ENCODE results near the gene UBE2V1.
A peak's percentile ranks its signal among the peaks of the same experiment; 100 is the strongest.

The UBE2V1 gene

GRCh38 chr20:50043573-50044352 lies 69.2 kb downstream of the UBE2V1 start:
- no CpG with 5 or more reads among the region's 22 CpGs for WGBS, 2 donors (ENCODE audit: extremely low coverage in 2 of 2, insufficient read length in 2 of 2, insufficient replicate concordance in 1 of 2)
- DNase-seq (ENCODE audit: low spot score), result no peak
- Histone ChIP-seq H2AK5ac (ENCODE audit: low read depth, low read length) (peak overlapping the region; percentile 77), H3K23ac (ENCODE audit: low read depth, low read length, poor library complexity) (no peak overlapping the region), H2BK5ac (ENCODE audit: low read length) (no peak overlapping the region), H3K18ac (ENCODE audit: low read length) (peak overlapping the region; percentile 59), H3K79me1 (ENCODE audit: low read depth, low read length) (no peaks in the 10 kb centered on the region), H4K8ac (ENCODE audit: low read depth, low read length) (no peak overlapping the region), H3K9ac (ENCODE audit: low read depth, low read length, poor library complexity) (peak overlapping the region; percentile 16), H4K91ac (ENCODE audit: low read depth, low read length, poor library complexity) (no peak overlapping the region), H3K36me3 (replicated peaks in 1 of 2; ENCODE audit: control insufficient read depth in 2 of 2, insufficient read depth in 2 of 2, low read length in 2 of 2) (no peaks in the 10 kb centered on the region), H2BK12ac (ENCODE audit: low read length) (peak overlapping the region; percentile 52), H3K27ac (replicated peaks; ENCODE audit: low read length) (no peak overlapping the region), H3K4me1 (ENCODE audit: control insufficient read depth in 2 of 2, insufficient read depth in 1 of 2, low read depth in 1 of 2, low read length in 2 of 2) (peaks cover 5 to 10% of the 10 kb centered on the region in 2 donors), H3K27me3 (ENCODE audit: control insufficient read depth in 3 of 3, insufficient read depth in 3 of 3, low read depth in 1 of 3, low read length in 3 of 3) (no peaks in the 10 kb centered on the region), H3K4ac (ENCODE audit: low read length) (no peak overlapping the region), H2BK120ac (ENCODE audit: low read depth, low read length) (no peak overlapping the region), H3K4me3 (ENCODE audit: low read length in 2 of 2) (no peak overlapping the region), H2AFZ (ENCODE audit: low read length) (peak overlapping the region; percentile 0), H3K4me2 (ENCODE audit: insufficient read depth, low read length, poor library complexity, severe bottlenecking) (no peak overlapping the region), H3K9me3 (replicated peaks in 1 of 2; ENCODE audit: control insufficient read depth in 2 of 2, insufficient read depth in 1 of 2, low read depth in 1 of 2, low read length in 2 of 2) (no peaks in the 10 kb centered on the region), H3K14ac (ENCODE audit: low read length) (no peak overlapping the region), H2BK15ac (ENCODE audit: low read length) (peak overlapping the region; percentile 80)

DNA sequence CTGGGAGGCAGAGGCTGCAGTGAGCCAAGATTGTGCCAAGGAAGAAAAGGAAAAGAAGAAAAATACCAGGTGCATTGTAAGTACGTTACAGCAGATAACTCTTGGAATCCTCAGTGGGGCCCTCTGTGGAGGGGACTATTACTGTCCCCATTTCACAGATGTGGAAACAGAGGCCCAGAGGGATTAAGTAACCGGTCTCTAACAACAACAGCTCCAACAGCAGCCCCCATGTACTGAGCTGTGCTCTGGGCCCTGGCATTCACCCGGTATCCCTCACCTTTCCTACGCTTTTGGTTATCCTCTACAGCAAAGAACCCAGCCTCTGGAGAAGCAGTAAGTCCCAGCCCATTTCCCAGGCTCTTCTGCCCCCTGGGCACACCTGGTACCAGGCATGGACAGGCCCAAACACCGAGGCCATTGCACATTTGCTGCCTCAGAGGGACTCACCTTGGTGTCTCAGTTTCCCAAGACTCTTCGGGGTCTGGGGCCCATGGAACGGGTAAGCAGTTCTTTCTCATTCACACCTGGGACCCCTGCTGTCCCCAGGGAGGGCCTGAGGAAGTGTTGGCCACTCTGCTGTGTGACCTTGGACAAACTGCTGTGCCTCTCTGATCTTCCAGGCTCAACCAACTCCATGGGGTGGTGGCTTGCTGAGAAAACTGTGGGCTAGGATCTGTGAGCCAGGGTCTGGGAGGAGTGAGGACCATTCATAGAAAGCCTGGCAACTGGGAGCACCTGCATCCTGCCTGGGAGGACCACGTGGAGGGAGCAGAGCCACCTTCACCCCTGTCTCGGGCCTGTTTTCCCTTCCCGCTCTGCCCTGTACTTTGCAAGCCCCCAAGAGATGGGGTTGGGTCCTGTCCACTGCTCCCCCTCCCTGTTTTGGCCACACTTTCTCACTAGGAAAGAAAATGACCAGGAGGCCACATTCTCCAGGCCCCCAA lies 70.3 kb downstream of the UBE2V1 start:
- H3K27ac ChIP-seq (replicated peaks; ENCODE audit: low read length), result no peak overlapping the region
- WGBS, 2 donors (ENCODE audit: extremely low coverage in 2 of 2, insufficient read length in 2 of 2, insufficient replicate concordance in 1 of 2), result no CpG with 5 or more reads among the region's 10 CpGs
- peak overlapping the region; percentile 85 for H3K18ac ChIP-seq (ENCODE audit: low read length)
- H3K27me3 ChIP-seq (ENCODE audit: control insufficient read depth in 3 of 3, insufficient read depth in 3 of 3, low read depth in 1 of 3, low read length in 3 of 3), result no peaks in the 10 kb centered on the region
- H2AK5ac ChIP-seq (ENCODE audit: low read depth, low read length), result peak overlapping the region; percentile 93
- H3K23ac ChIP-seq (ENCODE audit: low read depth, low read length, poor library complexity), result peak overlapping the region; percentile 6
- H2BK12ac ChIP-seq (ENCODE audit: low read length), result no peak overlapping the region
- no peak overlapping the region for H3K9ac ChIP-seq (ENCODE audit: low read depth, low read length, poor library complexity)
- H2BK120ac ChIP-seq (ENCODE audit: low read depth, low read length), result peak overlapping the region; percentile 41
- H3K9me3 ChIP-seq (replicated peaks in 1 of 2; ENCODE audit: control insufficient read depth in 2 of 2, insufficient read depth in 1 of 2, low read depth in 1 of 2, low read length in 2 of 2), result no peaks in the 10 kb centered on the region
- H3K4me3 ChIP-seq (ENCODE audit: low read length in 2 of 2), result peak overlapping the region in 1 of 2 donors; percentile 32
- H2BK5ac ChIP-seq (ENCODE audit: low read length), result no peak overlapping the region
- no peaks in the 10 kb centered on the region for H3K36me3 ChIP-seq (replicated peaks in 1 of 2; ENCODE audit: control insufficient read depth in 2 of 2, insufficient read depth in 2 of 2, low read length in 2 of 2)
- H3K4me1 ChIP-seq (ENCODE audit: control insufficient read depth in 2 of 2, insufficient read depth in 1 of 2, low read depth in 1 of 2, low read length in 2 of 2), result peaks cover 11 to 13% of the 10 kb centered on the region in 2 donors
- H3K79me1 ChIP-seq (ENCODE audit: low read depth, low read length), result no peaks in the 10 kb centered on the region
- no peak overlapping the region for H3K4ac ChIP-seq (ENCODE audit: low read length)
- no peak overlapping the region for H4K91ac ChIP-seq (ENCODE audit: low read depth, low read length, poor library complexity)
- H3K14ac ChIP-seq (ENCODE audit: low read length), result peak overlapping the region; percentile 9
- peak overlapping the region; percentile 14 for H2BK15ac ChIP-seq (ENCODE audit: low read length)
- no peak overlapping the region for H4K8ac ChIP-seq (ENCODE audit: low read depth, low read length)
- no peak overlapping the region for H2AFZ ChIP-seq (ENCODE audit: low read length)
- DNase-seq (ENCODE audit: low spot score), result no peak
- no peak overlapping the region for H3K4me2 ChIP-seq (ENCODE audit: insufficient read depth, low read length, poor library complexity, severe bottlenecking)

- Histone ChIP-seq H4K91ac (ENCODE audit: low read depth, low read length, poor library complexity) (no peak overlapping the region), H3K4me1 (ENCODE audit: control insufficient read depth in 2 of 2, insufficient read depth in 1 of 2, low read depth in 1 of 2, low read length in 2 of 2) (peaks cover 7 to 13% of the 10 kb centered on the region in 2 donors), H2BK5ac (ENCODE audit: low read length) (no peak overlapping the region), H2AFZ (ENCODE audit: low read length) (peak overlapping the region; percentile 82), H2BK15ac (ENCODE audit: low read length) (peak overlapping the region; percentile 90), H2BK120ac (ENCODE audit: low read depth, low read length) (peak overlapping the region; percentile 85), H4K8ac (ENCODE audit: low read depth, low read length) (peak overlapping the region; percentile 53), H3K4me2 (ENCODE audit: insufficient read depth, low read length, poor library complexity, severe bottlenecking) (no peak overlapping the region), H3K18ac (ENCODE audit: low read length) (peak overlapping the region; percentile 20), H3K23ac (ENCODE audit: low read depth, low read length, poor library complexity) (no peak overlapping the region), H3K79me1 (ENCODE audit: low read depth, low read length) (no peaks in the 10 kb centered on the region), H3K14ac (ENCODE audit: low read length) (no peak overlapping the region), H3K4me3 (ENCODE audit: low read length in 2 of 2) (no peak overlapping the region), H3K4ac (ENCODE audit: low read length) (no peak overlapping the region), H3K9ac (ENCODE audit: low read depth, low read length, poor library complexity) (no peak overlapping the region), H2AK5ac (ENCODE audit: low read depth, low read length) (peak overlapping the region; percentile 56), H3K27me3 (ENCODE audit: control insufficient read depth in 3 of 3, insufficient read depth in 3 of 3, low read depth in 1 of 3, low read length in 3 of 3) (no peaks in the 10 kb centered on the region), H3K36me3 (replicated peaks in 1 of 2; ENCODE audit: control insufficient read depth in 2 of 2, insufficient read depth in 2 of 2, low read length in 2 of 2) (no peaks in the 10 kb centered on the region), H3K27ac (replicated peaks; ENCODE audit: low read length) (no peak overlapping the region), H2BK12ac (ENCODE audit: low read length) (no peak overlapping the region), H3K9me3 (replicated peaks in 1 of 2; ENCODE audit: control insufficient read depth in 2 of 2, insufficient read depth in 1 of 2, low read depth in 1 of 2, low read length in 2 of 2) (no peaks in the 10 kb centered on the region)
- WGBS, 2 donors (ENCODE audit: extremely low coverage in 2 of 2, insufficient read length in 2 of 2, insufficient replicate concordance in 1 of 2), result no CpG with 5 or more reads among the region's 16 CpGs
- DNase-seq (ENCODE audit: low spot score), result no peak
These were observed 71.6 kb downstream of the UBE2V1 start for GRCh38 chr20:50041246-50041873.

Data from neuronal stem cell (in vitro differentiated cells).